GM18907 (cell line): ENCODE data around the gene COPS8.

Experiments used
- ATAC-seq: cut with Tn5 transposase; IDR thresholded peaks from one replicate; pipeline ENCODE4 v1.9.1; 2021; ENCODE audit warnings: mild to moderate bottlenecking, moderate library complexity; ENCODE audit not compliant: unreplicated experiment

COPS8 gene

DNA sequence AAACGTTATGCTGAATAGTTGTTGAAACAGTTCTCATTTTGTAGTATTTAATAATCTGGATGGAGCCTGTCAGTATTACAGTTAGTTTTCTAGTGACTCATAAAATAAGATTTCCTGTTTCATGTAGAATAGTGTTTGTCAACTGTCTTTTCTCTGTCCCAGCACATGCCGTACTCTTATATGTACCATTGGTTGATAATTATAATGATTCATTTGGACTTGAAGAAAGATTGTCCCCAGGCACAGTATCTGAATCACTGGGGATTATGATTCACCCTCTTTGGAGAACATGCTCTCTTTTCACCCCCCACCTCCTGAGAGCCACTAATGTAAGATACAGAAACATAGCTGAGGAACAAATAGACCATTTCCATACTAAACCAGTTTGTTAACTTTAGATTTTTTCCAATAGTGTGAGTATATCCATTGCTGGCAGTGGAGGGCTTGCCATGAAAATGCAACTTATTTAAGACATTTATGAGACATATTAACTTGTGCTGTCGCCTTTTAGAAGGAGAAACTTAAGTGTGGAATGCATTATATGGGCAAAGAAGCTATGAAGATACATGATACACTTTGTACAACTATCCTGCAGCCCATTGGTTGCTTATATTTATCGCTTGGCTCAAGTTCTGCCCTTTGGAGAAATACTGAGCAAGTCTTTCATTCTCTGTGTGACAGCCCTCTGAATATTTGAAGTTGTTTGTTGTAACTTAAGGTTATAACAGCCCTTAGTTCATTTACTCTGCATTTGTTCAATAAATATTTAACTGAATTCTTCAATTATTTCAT, 12.4 kb downstream of the COPS8 start:
- ATAC-seq = no peak

DNA sequence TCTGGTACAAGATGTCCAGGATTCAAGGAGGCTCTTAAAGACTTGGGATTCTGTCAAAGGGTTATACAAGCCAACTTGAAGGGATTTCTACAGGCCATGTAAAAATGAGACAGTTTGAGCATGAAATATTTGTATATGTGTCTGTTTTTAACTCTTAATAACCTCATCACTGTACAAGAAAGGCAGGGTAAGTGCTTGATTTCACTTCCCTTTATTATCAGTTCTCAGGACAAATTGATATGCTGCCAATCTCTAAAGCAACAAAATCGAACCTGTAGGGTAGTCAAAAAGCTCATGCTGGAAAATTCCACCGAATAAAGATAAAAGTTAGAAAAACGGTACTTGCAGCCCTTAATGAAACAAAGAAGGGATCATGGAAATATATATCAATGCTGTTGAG, 14.1 kb downstream of the COPS8 start:
- no peak for ATAC-seq

- ATAC-seq = no peak
Measured at GRCh38 chr2:237101118-237101979, 15.7 kb downstream of the COPS8 start.

- no peak for ATAC-seq
Measured at GRCh38 chr2:237102428-237102827, 16.7 kb downstream of the COPS8 start.

DNA sequence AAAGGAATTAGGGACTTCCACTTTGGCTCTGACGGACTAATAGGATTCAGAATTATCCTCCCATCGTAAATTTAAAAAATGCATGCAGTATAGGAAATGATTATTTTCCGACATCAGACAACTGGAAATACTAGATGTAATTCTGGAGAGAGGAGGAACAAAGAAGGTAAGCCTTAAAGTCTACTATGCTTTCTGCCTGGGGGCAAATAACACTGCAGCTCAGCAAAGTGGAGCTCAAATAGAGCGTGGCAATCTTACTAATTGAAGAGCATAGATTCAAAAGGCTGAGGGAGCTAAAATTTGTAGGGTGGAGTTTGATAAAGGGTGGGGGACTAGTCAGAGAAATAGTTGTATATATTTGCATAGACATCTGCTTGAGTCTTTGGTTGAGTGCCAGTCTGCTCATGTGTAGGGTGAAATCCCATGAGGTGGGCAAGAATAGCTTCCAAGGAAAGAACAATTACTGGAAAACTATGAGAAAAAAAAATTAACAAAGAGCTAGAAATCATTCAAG, 23.8 kb downstream of the COPS8 start:
- ATAC-seq = no peak

DNA sequence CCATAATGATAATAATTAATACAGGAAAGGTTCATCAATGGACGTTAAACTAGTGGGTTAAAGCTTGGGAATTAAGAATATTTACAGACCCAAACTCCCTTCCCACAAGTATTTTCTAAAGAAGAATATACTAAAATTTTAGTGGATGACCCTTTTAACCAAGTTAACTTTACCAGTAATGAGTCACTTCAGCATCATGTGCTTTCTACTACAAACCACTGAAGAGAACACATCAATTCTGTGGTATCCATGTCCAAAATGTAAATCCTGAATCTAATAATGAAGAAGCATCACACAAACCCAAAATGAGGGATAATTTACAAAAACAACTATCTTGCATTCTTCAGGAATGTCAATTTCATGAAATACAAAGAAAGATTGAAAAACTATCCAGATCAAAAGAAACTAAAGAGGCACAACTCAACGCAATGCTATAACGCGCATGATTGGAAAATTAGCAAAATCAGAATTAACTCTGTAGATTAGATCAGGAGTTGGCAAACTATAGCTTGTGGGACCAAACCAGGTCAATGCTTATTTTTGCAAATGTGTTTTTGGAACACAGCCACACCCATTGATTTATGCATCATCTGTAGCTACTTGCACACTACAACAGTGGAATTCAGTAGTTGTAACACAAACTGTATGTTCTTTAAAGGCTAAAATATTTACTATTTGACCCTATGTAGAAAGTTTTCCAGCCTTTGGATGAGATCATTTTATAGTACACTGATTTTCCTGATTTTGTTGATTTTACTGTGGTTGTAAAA, 27.5 kb downstream of the COPS8 start:
- no peak for ATAC-seq

DNA sequence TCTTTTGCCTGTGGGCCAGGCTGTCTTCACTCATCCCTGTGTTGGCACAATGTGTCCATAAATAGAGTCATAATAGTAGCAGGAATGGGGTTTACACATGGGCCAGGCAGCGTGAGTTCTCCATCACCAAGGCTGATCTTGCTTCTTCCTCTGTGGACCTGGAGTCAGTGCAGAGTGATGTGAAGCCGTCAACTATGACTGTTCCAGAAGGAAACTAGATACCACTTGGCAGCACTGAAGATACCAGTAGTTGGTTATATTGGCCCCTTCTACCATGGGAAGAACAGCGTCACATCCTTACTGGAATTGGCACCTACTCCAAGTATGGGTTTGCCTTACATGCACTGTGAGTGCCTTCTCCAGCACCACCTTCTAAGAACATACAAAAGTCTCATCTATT, 30.2 kb downstream of the COPS8 start:
- ATAC-seq = no peak

- no peak for ATAC-seq
Measured at GRCh38 chr2:237116431-237116830, 30.7 kb downstream of the COPS8 start.

GRCh38 chr2:237118025-237118424, 32.3 kb downstream of the COPS8 start:
- ATAC-seq = no peak

DNA sequence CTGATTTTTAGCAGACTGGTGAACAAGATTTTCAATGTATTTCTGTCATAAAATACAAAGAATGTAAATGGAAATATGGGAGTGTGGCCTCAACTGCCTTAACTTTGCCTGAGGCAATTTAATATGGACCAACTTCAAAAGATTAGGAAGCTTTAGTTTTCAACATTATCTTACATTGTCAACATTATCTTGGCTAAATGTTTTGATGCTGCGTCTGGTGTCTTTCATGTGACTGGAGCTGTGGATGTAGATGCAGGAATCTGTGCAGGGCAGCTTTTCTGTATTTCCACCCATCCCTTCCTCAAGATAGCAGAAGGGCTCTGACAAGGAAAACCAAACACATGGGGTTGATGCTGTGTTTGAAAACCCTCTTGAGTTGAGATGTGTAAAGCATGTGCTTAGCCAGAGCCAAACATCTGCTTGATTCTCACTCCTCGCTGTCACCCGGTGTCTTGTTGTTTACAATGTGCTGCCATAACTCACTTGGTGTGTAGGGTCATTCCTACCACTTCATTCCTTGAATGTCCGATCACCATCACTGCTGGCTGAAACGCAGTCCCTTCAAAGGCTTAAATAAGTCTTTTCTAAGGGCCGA, 33.0 kb downstream of the COPS8 start:
- no peak for ATAC-seq

GRCh38 chr2:237120916-237121315, 35.2 kb downstream of the COPS8 start:
- no peak for ATAC-seq

GRCh38 chr2:237121321-237121720, 35.6 kb downstream of the COPS8 start:
- no peak for ATAC-seq

GRCh38 chr2:237122214-237122666, 36.6 kb downstream of the COPS8 start:
- ATAC-seq = no peak

DNA sequence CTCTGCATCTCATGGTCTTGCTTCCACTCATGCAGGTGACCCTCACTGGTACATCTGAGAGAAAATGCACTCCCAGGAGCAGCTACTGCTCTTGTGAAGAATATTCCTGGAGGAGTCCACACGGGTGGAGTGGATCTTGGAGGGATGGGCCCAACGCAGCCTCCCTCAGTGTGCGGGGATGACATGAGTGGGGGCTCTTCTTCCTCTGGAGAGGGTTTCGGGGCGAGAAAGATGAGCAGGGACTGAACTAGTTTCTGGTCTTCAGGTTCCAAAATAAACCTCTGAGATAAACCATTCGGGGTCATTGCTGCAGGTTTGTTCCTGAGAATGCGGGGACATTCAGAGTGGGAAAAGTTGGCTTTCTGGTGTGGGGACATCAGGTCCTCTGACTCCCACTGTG, 39.1 kb downstream of the COPS8 start:
- no peak for ATAC-seq

DNA sequence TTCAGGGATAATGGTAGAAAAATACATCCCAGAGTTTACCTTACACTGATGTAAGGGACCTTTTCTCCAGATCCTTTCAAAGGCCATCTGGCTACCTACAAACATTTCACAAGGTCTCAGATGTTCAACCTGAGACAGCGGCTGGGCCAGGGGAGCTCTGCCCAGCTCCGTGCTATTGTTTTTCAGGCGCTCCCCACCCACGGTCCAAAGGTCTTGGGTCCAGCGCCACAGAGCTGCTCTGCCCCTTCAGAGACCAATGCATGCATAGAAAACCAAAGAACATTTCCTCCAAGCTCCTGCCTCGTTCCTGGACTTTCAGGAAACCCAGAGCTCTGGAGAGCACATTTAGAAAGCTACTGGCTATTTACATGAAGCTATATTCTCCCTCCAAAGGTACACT, 40.3 kb downstream of the COPS8 start:
- ATAC-seq = no peak

GRCh38 chr2:237126519-237127174, 41.0 kb downstream of the COPS8 start:
- ATAC-seq = no peak

- no peak for ATAC-seq
Measured at GRCh38 chr2:237128026-237128703, 42.5 kb downstream of the COPS8 start.

- no peak for ATAC-seq
Measured at GRCh38 chr2:237128845-237129592, 43.3 kb downstream of the COPS8 start.
